ENCODE results near the gene OR12D1. TPM values are rescaled to one million over a fixed set of nuclear protein-coding genes. Genes with fewer than 3 reads are reported as not detected.

The OR12D1 gene
- polyA plus RNA-seq, 1 experiment = not detected

GRCh38 chr6:29388533-29388932 lies 26.2 kb upstream of the OR12D1 start:
- peaks cover 19% of the 10 kb centered on the region; the same call in 1 of the 2 replicates for H3K9me3 ChIP-seq (ENCODE audit: control insufficient read depth, insufficient read depth, low read length)
- ChIA-PET POLR2A (no interaction called here), CTCF (no interaction called here)
- no peaks in the 10 kb centered on the region for H3K27me3 ChIP-seq (ENCODE audit: control insufficient read depth, insufficient read depth, low read length)
- no peak overlapping the region for H3K27ac ChIP-seq (ENCODE audit: low read depth, low read length)
- TF ChIP-seq, protein P1, sequence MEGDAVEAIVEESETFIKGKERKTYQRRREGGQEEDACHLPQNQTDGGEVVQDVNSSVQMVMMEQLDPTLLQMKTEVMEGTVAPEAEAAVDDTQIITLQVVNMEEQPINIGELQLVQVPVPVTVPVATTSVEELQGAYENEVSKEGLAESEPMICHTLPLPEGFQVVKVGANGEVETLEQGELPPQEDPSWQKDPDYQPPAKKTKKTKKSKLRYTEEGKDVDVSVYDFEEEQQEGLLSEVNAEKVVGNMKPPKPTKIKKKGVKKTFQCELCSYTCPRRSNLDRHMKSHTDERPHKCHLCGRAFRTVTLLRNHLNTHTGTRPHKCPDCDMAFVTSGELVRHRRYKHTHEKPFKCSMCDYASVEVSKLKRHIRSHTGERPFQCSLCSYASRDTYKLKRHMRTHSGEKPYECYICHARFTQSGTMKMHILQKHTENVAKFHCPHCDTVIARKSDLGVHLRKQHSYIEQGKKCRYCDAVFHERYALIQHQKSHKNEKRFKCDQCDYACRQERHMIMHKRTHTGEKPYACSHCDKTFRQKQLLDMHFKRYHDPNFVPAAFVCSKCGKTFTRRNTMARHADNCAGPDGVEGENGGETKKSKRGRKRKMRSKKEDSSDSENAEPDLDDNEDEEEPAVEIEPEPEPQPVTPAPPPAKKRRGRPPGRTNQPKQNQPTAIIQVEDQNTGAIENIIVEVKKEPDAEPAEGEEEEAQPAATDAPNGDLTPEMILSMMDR (IDR thresholded peaks at IDR 0.05; ENCODE audit: low read depth, low read length) = no peak
- DNase-seq (ENCODE audit: low read depth, low spot score) = no peak
- no peak overlapping the region for H3K4me3 ChIP-seq (ENCODE audit: low read depth, low read length)

- TF ChIP-seq, protein P1 (IDR thresholded peaks at IDR 0.05; ENCODE audit: low read depth, low read length) = no peak
- H3K9me3 ChIP-seq (ENCODE audit: control insufficient read depth, insufficient read depth, low read length) = peaks cover 19% of the 10 kb centered on the region
- POLR2A ChIA-PET = no interaction called here
- no peaks in the 10 kb centered on the region for H3K27me3 ChIP-seq (ENCODE audit: control insufficient read depth, insufficient read depth, low read length)
- no peak within 1 kb of the TSS for H3K4me3 ChIP-seq (ENCODE audit: low read depth, low read length)
- no peak for DNase-seq (ENCODE audit: low read depth, low spot score)
- H3K27ac ChIP-seq (ENCODE audit: low read depth, low read length) = no peak within 1 kb of the TSS
- CTCF ChIA-PET = no interaction called here
Measured at GRCh38 chr6:29395331-29395730, 19.4 kb upstream of the OR12D1 start, which contains the start of gene OR12D2. Gene OR12D2 (plus strand): TSS chr6:29395631. CDS start chr6:29396700, 1,069 bp downstream.

- ChIA-PET CTCF (no interaction called here), POLR2A (no interaction called here)
- no peak overlapping the region for H3K27ac ChIP-seq (ENCODE audit: low read depth, low read length)
- no peak overlapping the region for H3K4me3 ChIP-seq (ENCODE audit: low read depth, low read length)
- no peaks in the 10 kb centered on the region for H3K27me3 ChIP-seq (ENCODE audit: control insufficient read depth, insufficient read depth, low read length)
- TF ChIP-seq, protein P1 (IDR thresholded peaks at IDR 0.05; ENCODE audit: low read depth, low read length) = no peak
- DNase-seq (ENCODE audit: low read depth, low spot score) = no peak
- H3K9me3 ChIP-seq (ENCODE audit: control insufficient read depth, insufficient read depth, low read length) = peaks cover 2% of the 10 kb centered on the region; the same call in 1 of the 2 replicates
Measured at GRCh38 chr6:29399525-29399924, 15.2 kb upstream of the OR12D1 start.

DNA sequence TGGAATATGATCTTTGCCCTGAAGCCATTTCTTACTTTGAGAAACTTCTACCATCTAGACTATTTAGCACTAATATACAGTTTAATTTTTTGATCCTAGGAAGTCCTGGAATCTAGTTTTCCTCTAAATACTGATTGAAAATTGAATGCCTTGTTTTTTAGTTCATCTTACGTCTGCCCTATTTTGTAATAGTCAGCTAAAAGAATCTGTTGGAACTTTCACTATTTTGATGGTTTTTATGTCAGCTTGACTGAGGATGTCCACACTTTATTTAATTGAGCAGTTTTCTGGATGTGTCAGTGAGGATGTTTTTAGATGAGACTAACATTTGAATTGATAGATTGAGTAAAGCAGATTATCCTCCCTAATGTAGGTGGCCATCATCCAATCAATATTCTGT lies 10.9 kb upstream of the OR12D1 start:
- ChIA-PET CTCF (no interaction called here), POLR2A (no interaction called here)
- no peak overlapping the region for H3K27ac ChIP-seq (ENCODE audit: low read depth, low read length)
- H3K27me3 ChIP-seq (ENCODE audit: control insufficient read depth, insufficient read depth, low read length) = no peaks in the 10 kb centered on the region
- no peaks in the 10 kb centered on the region; the same call in 1 of the 2 replicates for H3K9me3 ChIP-seq (ENCODE audit: control insufficient read depth, insufficient read depth, low read length)
- TF ChIP-seq, protein P1 (IDR thresholded peaks at IDR 0.05; ENCODE audit: low read depth, low read length) = no peak
- H3K4me3 ChIP-seq (ENCODE audit: low read depth, low read length) = no peak overlapping the region
- DNase-seq (ENCODE audit: low read depth, low spot score) = no peak

- CTCF ChIA-PET = no interaction called here
- Histone ChIP-seq H3K27me3 (ENCODE audit: control insufficient read depth, insufficient read depth, low read length) (no peaks in the 10 kb centered on the region), H3K27ac (ENCODE audit: low read depth, low read length) (no peak overlapping the region), H3K4me3 (ENCODE audit: low read depth, low read length) (no peak overlapping the region), H3K9me3 (ENCODE audit: control insufficient read depth, insufficient read depth, low read length) (no peaks in the 10 kb centered on the region; the same call in 1 of the 2 replicates)
- POLR2A ChIA-PET = no interaction called here
- TF ChIP-seq, protein P1 (IDR thresholded peaks at IDR 0.05; ENCODE audit: low read depth, low read length) = no peak
- DNase-seq (ENCODE audit: low read depth, low spot score) = no peak
Measured at GRCh38 chr6:29419516-29419915, 4.8 kb downstream of the OR12D1 start.

Data from AG04450 (cell line).